ENCODE results near the gene NSUN2. TPM values are rescaled to one million over a fixed set of nuclear protein-coding genes. Genes with fewer than 3 reads are reported as not detected.
"Not testable (repeated sequence)": the region's sequence is repeated elsewhere in the genome, so short reads cannot be mapped to it uniquely, and the experiment has no call there.

NSUN2 gene
- total and polyA plus RNA-seq, 12 donors: 21.3 to 66.8 (median 40.2) TPM

DNA sequence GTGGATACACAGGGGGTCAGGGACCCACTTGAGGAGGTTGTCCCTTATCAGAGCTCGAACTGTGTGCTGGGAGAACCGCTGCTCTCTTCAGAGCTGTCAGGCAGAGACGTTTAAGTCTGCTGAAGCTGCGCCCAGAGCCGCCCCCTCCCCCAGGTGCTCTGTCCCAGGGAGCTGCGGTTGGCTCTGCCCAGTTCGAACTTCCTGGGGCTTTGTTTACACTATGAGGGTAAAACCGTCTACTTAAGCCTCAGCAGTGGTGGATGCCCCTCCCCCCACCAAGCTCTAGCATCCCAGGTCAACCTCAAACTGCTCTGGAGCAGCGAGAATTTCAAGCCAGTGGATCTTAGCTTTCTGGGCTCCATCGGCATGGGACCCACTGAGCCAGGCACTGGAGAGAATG lies 16.3 kb upstream of the NSUN2 start:
- Histone ChIP-seq H3K4me3 (no peak overlapping the region), H3K36me3 (replicated peaks in 1 of 2) (no peaks in the 10 kb centered on the region), H3K27me3 (no peaks in the 10 kb centered on the region), H3K9me3 (replicated peaks in 1 of 3) (no peaks in the 10 kb centered on the region), H3K4me1 (replicated peaks in 1 of 2) (no peaks in the 10 kb centered on the region), H3K27ac (no peak overlapping the region)
- no peak for TF ChIP-seq CTCF (IDR thresholded peaks at IDR 0.05)
- TF ChIP-seq POLR2A (IDR thresholded peaks at IDR 0.05): no peak
- intact Hi-C loops (cut with DNase I): no loop called here
- DNase-seq: no peak
- 81 to 86% (median 84%) methylated on average over 6 to 10 of the region's 10 CpGs for WGBS, 4 donors

DNA sequence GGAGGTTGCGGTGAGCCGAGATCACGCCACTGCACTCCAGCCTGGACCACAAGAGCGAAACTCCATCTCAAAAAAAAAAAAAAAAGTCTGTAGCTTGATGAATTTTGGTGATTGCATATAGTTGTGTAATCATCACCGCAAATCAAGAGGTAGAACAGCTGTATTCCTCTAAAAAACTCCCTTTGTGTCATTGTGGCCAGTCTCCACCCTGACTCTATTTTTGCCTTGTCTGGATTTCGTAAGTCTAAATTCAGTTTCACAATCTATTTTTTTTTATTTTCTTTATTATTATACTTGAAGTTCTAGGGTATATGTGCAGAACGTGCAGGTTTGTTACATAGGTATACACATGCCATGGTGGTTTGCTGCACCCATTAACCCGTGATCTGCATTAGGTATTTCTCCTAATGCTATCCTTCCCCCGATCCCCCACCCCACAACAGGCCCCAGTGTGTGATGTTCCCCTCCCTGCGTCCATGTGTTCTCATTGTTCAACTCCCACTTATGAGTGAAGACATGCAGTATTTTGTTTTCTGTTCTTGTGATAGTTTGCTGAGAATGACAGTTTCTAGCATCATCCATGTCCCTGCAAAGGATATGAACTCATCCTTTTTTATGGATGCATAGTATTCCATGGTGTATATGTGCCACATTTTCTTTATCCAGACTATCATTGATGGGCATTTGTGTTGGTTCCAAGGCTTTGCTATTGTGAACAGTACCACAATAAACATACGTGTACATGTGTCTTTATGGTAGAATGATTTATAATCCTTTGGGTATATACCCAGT lies 12.9 kb upstream of the NSUN2 start:
- H3K27ac ChIP-seq; intact Hi-C loops (cut with DNase I); H3K9me3 ChIP-seq (replicated peaks in 1 of 3); H3K36me3 ChIP-seq (replicated peaks in 1 of 2); H3K27me3 ChIP-seq; DNase-seq; H3K4me1 ChIP-seq (replicated peaks in 1 of 2); H3K4me3 ChIP-seq: not testable (repeated sequence)
- 82 to 92% (median 89%) methylated on average over 11 of the region's 11 CpGs for WGBS, 4 donors

DNA sequence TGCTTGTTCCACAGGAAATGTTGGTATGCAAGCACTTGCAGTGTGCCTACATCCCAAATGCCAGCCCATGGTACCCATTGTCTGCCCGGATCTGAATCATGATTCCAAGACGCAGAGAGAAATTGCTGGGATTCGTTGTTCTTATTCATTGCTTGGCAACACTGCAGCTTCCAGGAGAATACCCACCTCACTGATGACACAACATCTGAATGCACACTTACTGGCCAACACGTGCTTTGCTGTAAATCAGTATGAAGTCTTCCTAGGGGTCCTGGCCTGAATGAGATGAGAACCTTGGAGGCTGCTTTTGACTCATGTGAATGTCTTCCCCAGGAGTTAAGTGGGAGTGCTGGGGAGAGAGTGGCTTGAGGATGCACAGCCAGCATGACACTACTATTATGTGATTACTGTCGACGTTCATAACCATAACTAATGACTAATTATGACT lies 12.0 kb upstream of the NSUN2 start:
- Histone ChIP-seq H3K4me1 (replicated peaks in 1 of 2) (no peaks in the 10 kb centered on the region), H3K9me3 (replicated peaks in 1 of 3) (no peaks in the 10 kb centered on the region), H3K36me3 (replicated peaks in 1 of 2) (no peaks in the 10 kb centered on the region), H3K27ac (no peak overlapping the region), H3K27me3 (no peaks in the 10 kb centered on the region), H3K4me3 (no peak overlapping the region)
- TF ChIP-seq POLR2A (IDR thresholded peaks at IDR 0.05): no peak
- TF ChIP-seq CTCF (IDR thresholded peaks at IDR 0.05): no peak
- intact Hi-C loops (cut with DNase I): no loop called here
- no peak for DNase-seq
- WGBS, 4 donors: 90 to 98% (median 92%) methylated on average over 6 of the region's 6 CpGs

DNA sequence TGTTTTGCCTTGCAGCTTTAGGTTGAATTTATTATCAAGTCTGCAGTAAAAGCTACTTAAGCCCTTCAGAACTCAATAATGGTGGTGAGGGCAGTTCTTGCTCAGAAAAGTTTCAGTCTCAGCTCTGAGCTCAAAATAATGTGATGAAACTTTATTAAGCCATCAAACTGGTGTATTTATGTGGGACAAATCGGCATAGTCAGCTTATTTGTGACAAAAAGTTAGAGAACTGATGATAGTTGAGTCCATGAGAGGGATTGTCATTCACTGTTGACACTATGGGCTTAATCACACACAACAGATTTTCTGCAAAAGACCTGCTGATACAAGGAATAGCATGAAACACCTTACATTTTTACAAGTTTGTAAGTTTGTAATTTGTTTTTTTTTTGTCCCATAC lies 9.8 kb upstream of the NSUN2 start:
- no peak for TF ChIP-seq CTCF (IDR thresholded peaks at IDR 0.05)
- TF ChIP-seq POLR2A (IDR thresholded peaks at IDR 0.05): no peak
- Histone ChIP-seq H3K27me3 (no peaks in the 10 kb centered on the region), H3K36me3 (replicated peaks in 1 of 2) (no peaks in the 10 kb centered on the region), H3K4me3 (no peak overlapping the region), H3K4me1 (replicated peaks in 1 of 2) (no peaks in the 10 kb centered on the region), H3K27ac (no peak overlapping the region), H3K9me3 (replicated peaks in 1 of 3) (no peaks in the 10 kb centered on the region)
- 62 to 85% (median 75%) methylated on average over 1 of the region's 1 CpG for WGBS, 4 donors
- intact Hi-C loops (cut with DNase I): no loop called here
- no peak for DNase-seq

DNA sequence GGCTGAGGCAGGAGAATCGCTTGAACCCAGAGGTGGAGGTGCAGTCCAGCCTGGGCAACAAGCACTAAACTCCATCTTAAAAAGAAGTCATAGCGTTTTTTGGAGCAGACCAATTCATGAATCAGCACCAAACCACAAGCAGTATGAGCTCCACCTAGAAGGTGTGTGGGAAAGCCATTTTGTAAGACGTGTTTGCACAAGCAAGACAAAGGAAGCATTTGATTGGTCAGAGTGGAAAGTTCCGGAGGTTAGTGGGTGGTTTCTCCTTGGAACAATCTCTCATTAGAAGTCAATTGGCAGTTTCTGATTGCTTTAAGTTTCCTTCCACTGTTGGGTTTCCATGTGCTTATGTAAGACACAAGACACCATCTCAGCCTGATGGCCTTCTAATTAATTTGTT lies 5.4 kb upstream of the NSUN2 start:
- WGBS, 4 donors: 62 to 93% (median 77%) methylated on average over 4 of the region's 4 CpGs
- no peaks in the 10 kb centered on the region for H3K27me3 ChIP-seq

More for the DNA sequence above, 5.4 kb upstream of the NSUN2 start:
- H3K27ac ChIP-seq: no peak overlapping the region
- no peak for TF ChIP-seq CTCF (IDR thresholded peaks at IDR 0.05)
- no peak for TF ChIP-seq POLR2A (IDR thresholded peaks at IDR 0.05)
- no peak for DNase-seq
- H3K9me3 ChIP-seq (replicated peaks in 1 of 3): no peaks in the 10 kb centered on the region
- H3K4me1 ChIP-seq (replicated peaks in 1 of 2): peaks cover 0 to 13% of the 10 kb centered on the region in 2 donors
- H3K36me3 ChIP-seq (replicated peaks in 1 of 2): no peaks in the 10 kb centered on the region
- no peak overlapping the region for H3K4me3 ChIP-seq
- intact Hi-C loops (cut with DNase I): loop anchor here (10.0 kb wide), 2 partner anchors 77 to 107 kb away; partner anchors contain the start of gene TENT4A (in 1 of the 2)

All from adrenal gland (tissue), 12 donors.